OCI-LY7 (cell line): ENCODE results near the gene MAPK8IP1.

Source experiments
- CTCF ChIP-seq: fragments of 200-600 bp; sonication (generic); conservative IDR thresholded peaks from 2 replicates; pipeline ENCODE4 v1.5.1; 2014; ENCODE audit warnings: mild to moderate bottlenecking, antibody characterized with exemption, low read length, moderate library complexity, mixed read lengths
- EZH2phosphoT487 ChIP-seq: fragments of 200-600 bp; sonication (generic); IDR thresholded peaks from 2 replicates; pipeline ENCODE4 v1.6.1; 2018; ENCODE audit warnings: low read depth, borderline replicate concordance, mild to moderate bottlenecking, mixed run types, antibody characterized with exemption, low read length, moderate library complexity, mixed read lengths

DNA sequence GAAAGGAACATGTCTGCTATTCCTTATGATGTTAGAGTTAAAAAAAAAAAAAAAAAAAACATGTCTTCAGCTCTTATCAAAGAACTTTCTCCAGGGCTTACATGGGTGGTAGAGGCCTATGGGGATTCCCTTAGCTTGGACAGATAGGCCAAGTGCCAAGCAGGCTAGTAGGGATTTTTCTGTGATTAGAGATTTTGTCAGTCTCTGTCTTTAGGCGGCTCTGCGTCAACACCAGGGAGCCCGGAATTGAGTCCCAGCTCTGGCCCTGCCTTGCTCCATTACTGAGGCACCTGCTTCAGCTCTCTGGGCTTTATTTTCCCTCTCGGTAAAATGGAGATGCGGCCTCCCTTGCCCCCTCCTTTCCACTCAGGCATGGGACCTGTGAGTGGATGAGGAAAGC is 25.1 kb upstream of the MAPK8IP1 start:
- TF ChIP-seq CTCF (no peak), EZH2phosphoT487 (no peak)
